Upper lobe of left lung (tissue), 6 donors: ENCODE measurements around the gene TNFSF10. TPM values are rescaled to one million over a fixed set of nuclear protein-coding genes. Genes with fewer than 3 reads are reported as not detected.

Source experiments
- ATAC-seq, 2 donors: fragments of 200-7000 bp; cut with Tn5 transposase; one replicate each; pipeline ENCODE4 v1.9.1; 2022; ENCODE audit warnings: mild to moderate bottlenecking in 2 of 2, moderate library complexity in 2 of 2; ENCODE audit not compliant: low FRiP score in 2 of 2
- DNase-seq, 2 donors: peaks; one replicate each; pipeline ENCODE4 v3.0.0-alpha.2; 2019 to 2020
- H3K27ac ChIP-seq, 4 donors: fragments of 200-600 bp; sonication (generic); one replicate each; pipeline ENCODE4 v1.5.1; 2016 to 2019
- H3K27me3 ChIP-seq, 4 donors: fragments of 200-600 bp; sonication (generic); one replicate each; pipeline ENCODE4 v1.5.1; 2017 to 2019
- H3K36me3 ChIP-seq, 4 donors: fragments of 200-600 bp; sonication (generic); one replicate each; pipeline ENCODE4 v1.5.1; 2016 to 2019
- H3K4me1 ChIP-seq, 4 donors: fragments of 200-600 bp; sonication (generic); one replicate each; pipeline ENCODE4 v1.5.1; 2018 to 2019
- H3K4me3 ChIP-seq, 4 donors: fragments of 200-600 bp; sonication (generic); one replicate each; pipeline ENCODE4 v1.5.1; 2017 to 2019; ENCODE audit warnings: mild to moderate bottlenecking in 2 of 4, moderate library complexity in 1 of 4
- H3K9me3 ChIP-seq, 4 donors: fragments of 200-600 bp; sonication (generic); one replicate each; pipeline ENCODE4 v1.5.1; 2018 to 2019
- CTCF ChIP-seq, 6 experiments: fragments of 450-650 bp in 4 of 6; fragments of 200-600 bp in 2 of 6; sonication (generic) in 2 of 6; IDR thresholded peaks; one replicate each; pipeline ENCODE4 v1.5.1; 2016 to 2019; ENCODE audit warnings: antibody characterized with exemption in 6 of 6
- EP300 ChIP-seq, 4 donors: sonication (generic); formaldehyde crosslinking; IDR thresholded peaks; one replicate each; pipeline ENCODE4 v1.5.1; 2017; ENCODE audit warnings: antibody characterized with exemption in 4 of 4, control low read depth in 2 of 4
- POLR2A ChIP-seq, 4 donors: fragments of 450-650 bp; IDR thresholded peaks; one replicate each; pipeline ENCODE4 v1.5.1; 2016 to 2017; ENCODE audit warnings: antibody characterized with exemption in 4 of 4, mild to moderate bottlenecking in 2 of 4
- POLR2AphosphoS5 ChIP-seq, 2 donors: sonication (generic); formaldehyde crosslinking; IDR thresholded peaks; one replicate each; pipeline ENCODE4 v1.5.1; 2017; ENCODE audit warnings: antibody characterized with exemption in 2 of 2
- WGBS, 2 donors: methylation state at CpG; one replicate each; pipeline ENCODE4 v1.1.5; 2017 to 2018; 5-methylcytosine and 5-hydroxymethylcytosine counted together
- total RNA-seq, 6 donors: library from RNA; depleted of rRNA in 4 of 6; stranded (reverse); fragments of >200 nt in 4 of 6; gene quantifications; one replicate each; pipeline versions ENCODE4 v1.1.0 to v1.2.1, GENCODE V29; 2016 to 2021
- donor health status: DM: no; HTN: no; CAD: no; lungs with moderate emphysema.
- donor health status: DM: no; HTN: yes; CAD: no; lungs with severe emphysema.

Gene TNFSF10
- total RNA-seq, 6 donors from 2014 or later, result 41.0 to 95.2 (median 76.8) TPM

- no peaks in the 10 kb centered on the region for H3K36me3 ChIP-seq
- WGBS, 2 donors, result 73 to 77% methylated on average over 3 of the region's 3 CpGs
- TF ChIP-seq POLR2A (IDR thresholded peaks at IDR 0.05), result no peak
- no peak for TF ChIP-seq POLR2AphosphoS5 (IDR thresholded peaks at IDR 0.05)
- peak in 1 of 4 donors; percentile 28 for TF ChIP-seq EP300 (IDR thresholded peaks at IDR 0.05)
- no peak for TF ChIP-seq CTCF (IDR thresholded peaks at IDR 0.05)
- peak overlapping the region; percentile 31 to 73 (median 48) for H3K27ac ChIP-seq
- ATAC-seq, result peak in 1 of 2 donors; percentile 84
- H3K4me1 ChIP-seq, result peaks cover 26 to 36% (median 33%) of the 10 kb centered on the region in 4 donors
- no peak for DNase-seq
- no peaks in the 10 kb centered on the region for H3K9me3 ChIP-seq
- no peaks in the 10 kb centered on the region for H3K27me3 ChIP-seq
- H3K4me3 ChIP-seq, result no peak overlapping the region
Observed at GRCh38 chr3:172557515-172558220, 34.4 kb upstream of the TNFSF10 start.

GRCh38 chr3:172553526-172554252 is 30.5 kb upstream of the TNFSF10 start:
- Histone ChIP-seq H3K27ac (no peak overlapping the region), H3K4me3 (no peak overlapping the region), H3K4me1 (peaks cover 8 to 17% (median 12%) of the 10 kb centered on the region in 4 donors), H3K27me3 (no peaks in the 10 kb centered on the region), H3K36me3 (no peaks in the 10 kb centered on the region), H3K9me3 (no peaks in the 10 kb centered on the region)
- ATAC-seq (no peak), DNase-seq (no peak)
- TF ChIP-seq POLR2AphosphoS5 (IDR thresholded peaks at IDR 0.05), result no peak
- no peak for TF ChIP-seq CTCF (IDR thresholded peaks at IDR 0.05)
- no peak for TF ChIP-seq EP300 (IDR thresholded peaks at IDR 0.05)
- no peak for TF ChIP-seq POLR2A (IDR thresholded peaks at IDR 0.05)
- 96 to 97% methylated on average over 6 of the region's 6 CpGs for WGBS, 2 donors

- TF ChIP-seq EP300 (IDR thresholded peaks at IDR 0.05), result no peak
- no peak overlapping the region for H3K27ac ChIP-seq
Observed at GRCh38 chr3:172552607-172553006, 29.4 kb upstream of the TNFSF10 start.

GRCh38 chr3:172551874-172552273 is 28.6 kb upstream of the TNFSF10 start:
- DNase-seq (no peak), ATAC-seq (no peak)
- no peaks in the 10 kb centered on the region for H3K9me3 ChIP-seq
- peaks cover 3 to 8% (median 6%) of the 10 kb centered on the region in 4 donors for H3K4me1 ChIP-seq
- WGBS, 2 donors, result 89 to 100% methylated on average over 1 of the region's 1 CpG
- H3K4me3 ChIP-seq, result no peak overlapping the region
- H3K36me3 ChIP-seq, result no peaks in the 10 kb centered on the region
- TF ChIP-seq POLR2AphosphoS5 (IDR thresholded peaks at IDR 0.05), result no peak
- TF ChIP-seq POLR2A (IDR thresholded peaks at IDR 0.05), result no peak
- TF ChIP-seq EP300 (IDR thresholded peaks at IDR 0.05), result no peak
- no peak for TF ChIP-seq CTCF (IDR thresholded peaks at IDR 0.05)
- H3K27ac ChIP-seq, result no peak overlapping the region
- H3K27me3 ChIP-seq, result no peaks in the 10 kb centered on the region

More at GRCh38 chr3:172552607-172553006, 29.4 kb upstream of the TNFSF10 start:
- peaks cover 8 to 9% (median 9%) of the 10 kb centered on the region in 4 donors for H3K4me1 ChIP-seq
- no peak for ATAC-seq
- no peaks in the 10 kb centered on the region for H3K27me3 ChIP-seq
- no peak for DNase-seq
- no peaks in the 10 kb centered on the region for H3K36me3 ChIP-seq
- no peaks in the 10 kb centered on the region for H3K9me3 ChIP-seq
- no peak overlapping the region for H3K4me3 ChIP-seq

GRCh38 chr3:172550347-172550943 is 27.2 kb upstream of the TNFSF10 start:
- ATAC-seq (peak in 1 of 2 donors; percentile 67), DNase-seq (no peak)
- no peaks in the 10 kb centered on the region for H3K9me3 ChIP-seq
- H3K4me3 ChIP-seq, result no peak overlapping the region
- H3K36me3 ChIP-seq, result no peaks in the 10 kb centered on the region
- TF ChIP-seq POLR2A (IDR thresholded peaks at IDR 0.05), result no peak
- TF ChIP-seq EP300 (IDR thresholded peaks at IDR 0.05), result no peak
- no peak for TF ChIP-seq CTCF (IDR thresholded peaks at IDR 0.05)
- no peak for TF ChIP-seq POLR2AphosphoS5 (IDR thresholded peaks at IDR 0.05)
- H3K4me1 ChIP-seq, result peaks cover 4 to 13% (median 8%) of the 10 kb centered on the region in 4 donors
- no peaks in the 10 kb centered on the region for H3K27me3 ChIP-seq
- 72 to 83% methylated on average over 6 of the region's 6 CpGs for WGBS, 2 donors
- H3K27ac ChIP-seq, result no peak overlapping the region
